Measurements from ENCODE around the gene PSMD1. TPM values are rescaled to one million over a fixed set of nuclear protein-coding genes. Genes with fewer than 3 reads are reported as not detected.
"Not testable (repeated sequence)": the region's sequence is repeated elsewhere in the genome, so short reads cannot be mapped to it uniquely, and the experiment has no call there.

The PSMD1 gene
- total RNA-seq = 191 and 194 TPM in 2 replicates

DNA sequence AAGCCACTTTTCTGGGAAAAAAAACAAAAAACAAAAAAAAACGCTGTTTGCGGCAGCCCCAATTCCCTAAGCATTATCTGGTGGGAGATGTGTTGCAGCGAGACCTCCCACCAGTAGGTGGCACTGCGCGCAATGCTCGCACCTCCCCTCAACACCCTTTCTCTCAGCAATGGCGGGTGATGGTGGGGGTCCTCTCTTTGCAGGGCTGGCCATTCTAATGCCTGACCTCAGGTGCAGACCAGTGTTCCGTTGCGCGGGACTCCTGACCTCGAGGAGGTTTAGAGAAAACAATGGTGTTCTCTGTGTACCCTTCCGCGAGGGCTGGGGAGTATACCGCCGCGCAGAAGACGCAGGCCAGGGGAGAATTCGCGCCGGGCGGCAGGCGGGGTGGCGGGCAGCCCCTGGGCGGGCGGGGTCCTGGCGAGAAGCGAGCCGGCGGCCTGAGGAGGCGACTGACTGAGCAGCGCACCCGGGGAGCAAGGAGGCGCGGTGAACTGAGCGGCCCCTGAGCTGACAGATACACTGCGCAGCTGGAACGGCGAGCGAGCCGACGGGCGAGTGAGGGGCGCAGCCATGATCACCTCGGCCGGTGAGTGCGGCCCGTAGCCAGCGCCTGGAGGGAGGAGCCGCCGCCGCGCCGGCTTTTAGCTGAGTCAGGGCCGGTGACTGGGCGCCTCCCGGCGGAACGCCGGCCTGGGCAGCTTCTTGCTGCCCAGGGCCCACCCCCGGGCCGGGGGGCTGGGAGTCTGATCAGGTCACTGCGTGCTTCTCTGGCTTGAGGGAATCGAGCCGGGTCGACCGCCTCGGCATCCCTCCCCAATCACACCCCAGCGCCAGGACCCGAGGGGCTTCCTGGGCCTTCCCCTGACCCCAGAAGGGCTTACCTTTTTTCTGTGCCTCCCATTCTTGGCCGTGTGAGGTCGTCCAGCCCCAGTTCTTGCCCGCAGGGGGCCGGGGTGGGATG, at the start of gene PSMD1:
Gene PSMD1, plus strand, starts transcription at position 415 of the 964 bp plus-strand sequence. Its CDS starts 159 bp downstream, at position 574.
- DNase-seq (ENCODE audit: low read depth, low spot score) = peak; percentile 81

DNA sequence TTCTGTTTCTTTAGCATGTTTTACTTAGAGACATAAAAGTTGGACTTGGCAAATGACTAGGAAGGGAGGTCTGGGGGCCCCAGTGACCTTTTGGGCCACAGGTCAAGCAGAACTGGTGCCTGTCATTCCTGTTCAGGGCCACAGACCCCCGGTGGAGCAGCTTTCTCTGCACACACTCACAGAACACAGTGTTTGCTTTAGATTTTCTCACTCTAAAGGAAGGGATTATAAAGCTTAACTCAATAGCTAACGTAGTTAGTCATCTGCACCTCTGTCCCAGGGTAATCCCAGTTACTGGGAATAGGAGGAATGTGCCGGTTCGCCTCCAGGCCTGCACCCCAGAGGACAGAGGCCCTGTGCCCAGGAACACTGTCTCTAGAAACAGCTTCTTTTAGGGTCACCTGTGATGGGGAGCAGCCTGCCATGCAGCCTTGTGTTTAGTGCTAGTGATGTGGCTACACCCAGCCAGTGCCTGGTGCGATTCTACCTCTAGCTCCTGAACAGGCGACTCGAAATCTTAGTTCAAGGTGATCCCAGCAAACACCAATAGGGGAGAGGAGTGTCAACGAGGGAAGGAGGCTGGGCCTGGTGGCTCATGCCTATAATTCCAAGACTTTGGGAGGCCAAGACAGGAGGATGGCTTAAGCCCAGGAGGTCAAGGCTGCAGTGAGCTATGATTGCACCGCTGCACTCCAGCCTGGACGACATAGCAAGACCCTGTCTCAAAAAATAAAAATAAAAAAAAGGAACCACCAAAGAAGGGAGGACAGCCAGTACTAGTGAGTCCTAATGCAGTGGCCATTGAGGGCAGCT, 49.2 kb upstream of the PSMD1 start:
- DNase-seq (ENCODE audit: low read depth, low spot score) = no peak

- no peak for DNase-seq (ENCODE audit: low read depth, low spot score)
Measured at GRCh38 chr2:231008131-231008530, 48.5 kb upstream of the PSMD1 start.

- no peak for DNase-seq (ENCODE audit: low read depth, low spot score)
Measured at GRCh38 chr2:231009236-231009919, 47.3 kb upstream of the PSMD1 start.

- no peak for DNase-seq (ENCODE audit: low read depth, low spot score)
Measured at GRCh38 chr2:231010201-231010730, 46.4 kb upstream of the PSMD1 start.

DNA sequence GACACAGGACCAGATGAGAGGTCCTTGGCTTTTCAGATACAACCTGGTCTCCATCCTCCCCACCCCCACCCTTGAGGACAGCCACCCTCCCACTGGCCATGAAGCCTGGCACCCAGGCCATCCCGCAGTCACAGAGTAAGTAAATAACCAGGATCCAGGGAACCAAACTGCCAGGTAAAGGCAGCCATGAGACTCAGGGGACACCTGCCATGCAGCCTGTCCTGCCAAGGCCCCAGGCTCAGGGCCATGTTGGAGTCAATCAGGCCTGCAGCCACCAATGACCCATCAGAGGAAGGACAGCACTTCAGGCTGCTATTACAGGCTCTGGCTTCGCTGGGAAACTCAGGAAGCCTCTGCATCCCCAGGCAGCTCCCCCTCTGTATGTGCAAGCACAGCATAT, 45.1 kb upstream of the PSMD1 start:
- DNase-seq (ENCODE audit: low read depth, low spot score) = no peak

DNA sequence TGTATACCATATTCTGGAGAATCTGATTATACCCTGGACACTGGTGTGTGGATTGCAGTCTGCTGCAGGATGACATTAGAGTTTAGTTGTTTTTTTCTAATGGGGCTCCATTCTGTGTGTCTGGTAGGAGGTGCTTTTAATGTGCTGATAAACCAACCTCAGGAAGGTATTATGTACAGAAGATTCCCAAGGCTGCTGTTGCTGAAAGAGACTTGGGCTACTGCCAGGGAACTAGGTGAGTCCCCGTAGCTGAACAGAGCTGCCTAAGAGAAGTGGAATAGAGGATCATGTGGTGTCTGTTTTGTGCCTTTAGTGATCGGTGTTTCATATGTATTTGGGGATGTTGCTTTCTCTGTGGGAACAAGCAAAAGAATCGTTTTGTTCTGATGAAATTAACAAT, 44.2 kb upstream of the PSMD1 start:
- DNase-seq (ENCODE audit: low read depth, low spot score) = no peak

DNA sequence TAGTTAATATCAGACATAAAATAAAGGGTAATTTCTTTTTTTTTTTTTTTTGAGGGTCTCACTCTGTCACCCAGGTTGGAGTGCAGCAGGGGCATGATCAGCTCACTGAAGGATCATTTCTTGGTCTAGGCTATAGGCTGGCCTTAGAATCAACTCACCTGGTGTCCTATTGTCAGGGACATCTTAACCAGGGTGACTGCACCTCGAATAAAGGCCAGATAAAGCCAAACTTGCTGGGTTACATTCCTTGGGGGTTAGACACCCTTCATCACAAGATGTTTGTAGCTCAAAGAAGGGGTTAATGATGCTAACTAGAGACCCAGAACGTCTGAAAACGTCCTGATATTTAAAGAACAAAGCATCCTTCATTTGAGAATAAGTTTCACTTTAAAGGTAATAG, 42.8 kb upstream of the PSMD1 start:
- DNase-seq (ENCODE audit: low read depth, low spot score) = no peak

DNA sequence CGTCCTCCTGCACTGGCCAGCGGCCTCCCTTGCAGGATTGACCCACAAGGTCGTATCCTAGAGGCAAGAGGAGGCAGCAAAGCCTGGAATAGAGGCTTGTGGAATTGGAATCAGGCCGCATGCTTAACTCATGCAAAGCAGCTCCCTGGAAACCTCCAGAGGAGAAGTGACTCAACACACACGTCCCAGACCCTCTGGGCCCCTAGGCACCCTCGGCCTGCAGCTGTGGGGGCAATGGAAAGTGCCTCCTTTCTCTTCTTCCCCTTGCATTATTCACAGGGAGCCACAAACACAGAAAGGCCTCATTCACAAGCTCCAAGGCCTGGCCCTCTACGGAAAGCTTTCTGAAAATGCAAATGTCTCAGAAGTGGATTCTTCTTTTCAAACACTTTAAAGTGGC, 41.2 kb upstream of the PSMD1 start:
- DNase-seq (ENCODE audit: low read depth, low spot score) = no peak

DNA sequence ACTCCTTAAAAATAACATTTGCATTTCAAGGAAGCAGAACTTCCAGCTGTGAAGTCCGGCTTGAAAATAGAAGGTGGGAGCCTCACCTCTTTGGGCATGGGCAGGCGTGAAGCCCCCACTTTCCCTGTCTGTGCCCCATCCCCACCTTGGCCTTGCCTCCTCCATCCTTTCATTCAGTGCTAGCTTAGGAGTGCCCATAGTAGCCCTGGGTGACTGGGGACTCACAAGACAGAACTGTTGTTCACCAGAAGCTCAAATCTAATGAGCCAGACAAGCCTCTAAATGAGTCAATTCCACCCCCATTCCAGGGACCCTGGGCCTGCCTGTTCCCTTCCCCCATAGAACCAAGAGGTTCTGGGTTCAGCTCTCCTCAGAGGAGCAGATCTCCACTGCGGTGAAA, 40.7 kb upstream of the PSMD1 start:
- no peak for DNase-seq (ENCODE audit: low read depth, low spot score)

DNA sequence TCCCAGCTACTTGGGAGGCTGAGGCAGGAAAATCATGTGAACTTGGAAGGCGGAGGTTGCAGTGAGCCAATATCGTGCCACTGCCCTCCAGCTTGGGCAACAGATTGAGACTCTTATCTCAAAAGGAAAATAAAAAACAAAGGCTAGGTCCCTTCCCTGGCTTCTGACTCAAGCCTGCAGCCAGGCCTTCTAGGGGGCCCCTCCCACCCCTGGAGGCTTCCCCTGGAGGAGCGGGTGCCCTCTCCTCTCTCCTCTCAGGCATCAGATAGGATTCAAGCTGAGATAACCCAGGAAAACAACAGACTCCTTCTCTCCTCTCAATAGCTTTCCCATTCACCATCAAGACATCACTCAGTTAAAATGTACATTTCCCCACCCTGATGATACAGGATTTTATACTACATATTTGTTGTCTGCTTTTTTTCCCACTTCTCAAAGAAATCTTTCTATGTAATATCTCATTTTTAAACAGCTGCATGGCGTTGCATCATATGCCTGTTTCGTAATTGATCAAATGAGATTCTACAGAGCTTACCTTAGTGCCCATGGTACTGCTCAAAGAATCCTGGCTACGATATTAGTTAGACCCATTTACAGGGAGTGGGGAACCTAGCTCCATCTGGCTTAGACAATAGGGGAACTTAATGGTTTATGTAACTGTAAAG, 40.0 kb upstream of the PSMD1 start:
- no peak for DNase-seq (ENCODE audit: low read depth, low spot score)

- DNase-seq (ENCODE audit: low read depth, low spot score) = no peak
Measured at GRCh38 chr2:231017231-231017598, 39.5 kb upstream of the PSMD1 start.

GRCh38 chr2:231018184-231018583, 38.5 kb upstream of the PSMD1 start:
- DNase-seq (ENCODE audit: low read depth, low spot score) = no peak

DNA sequence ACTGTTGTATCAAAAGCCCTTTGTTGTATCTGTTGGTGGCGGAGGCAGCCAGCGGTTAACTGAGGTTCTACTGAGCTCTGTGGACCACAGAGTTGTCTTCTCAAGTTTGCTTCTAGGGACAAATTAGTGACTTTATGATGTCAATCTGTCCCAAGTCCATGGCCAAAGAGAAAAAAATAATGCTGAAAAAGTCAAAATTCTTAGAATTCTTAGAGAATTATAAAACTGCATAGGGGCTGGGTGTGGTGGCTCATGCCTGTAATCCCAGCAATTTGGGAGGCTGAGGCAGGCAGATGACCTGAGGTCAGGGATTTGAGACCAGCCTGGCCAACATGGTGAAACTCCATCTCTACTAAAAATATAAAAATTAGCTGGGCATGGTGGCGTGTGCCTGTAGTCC, 31.6 kb upstream of the PSMD1 start:
- DNase-seq (ENCODE audit: low read depth, low spot score) = not testable (repeated sequence)

- no peak for DNase-seq (ENCODE audit: low read depth, low spot score)
Measured at GRCh38 chr2:231028889-231029288, 27.8 kb upstream of the PSMD1 start.

DNA sequence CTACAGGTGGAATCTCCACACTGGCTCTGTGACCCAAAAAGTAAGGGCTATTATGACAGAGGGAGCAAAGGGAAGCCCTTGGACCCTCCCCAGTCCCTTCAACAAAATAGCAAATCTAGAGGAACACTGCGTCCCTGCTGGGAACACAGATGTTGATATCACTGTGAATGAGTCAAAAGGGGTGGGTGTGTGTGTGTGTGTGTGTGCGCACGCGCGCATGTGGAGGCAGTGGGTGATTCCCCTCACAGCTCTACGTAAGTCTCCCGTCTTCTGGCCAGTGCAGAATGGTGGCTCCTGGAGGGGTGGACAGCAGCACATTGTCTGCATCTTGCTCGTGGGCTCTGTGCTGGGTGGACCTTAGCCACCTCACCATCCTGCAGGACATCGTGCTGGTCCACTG, 27.1 kb upstream of the PSMD1 start:
- no peak for DNase-seq (ENCODE audit: low read depth, low spot score)

GRCh38 chr2:231030725-231031124, 25.9 kb upstream of the PSMD1 start:
- no peak for DNase-seq (ENCODE audit: low read depth, low spot score)

DNA sequence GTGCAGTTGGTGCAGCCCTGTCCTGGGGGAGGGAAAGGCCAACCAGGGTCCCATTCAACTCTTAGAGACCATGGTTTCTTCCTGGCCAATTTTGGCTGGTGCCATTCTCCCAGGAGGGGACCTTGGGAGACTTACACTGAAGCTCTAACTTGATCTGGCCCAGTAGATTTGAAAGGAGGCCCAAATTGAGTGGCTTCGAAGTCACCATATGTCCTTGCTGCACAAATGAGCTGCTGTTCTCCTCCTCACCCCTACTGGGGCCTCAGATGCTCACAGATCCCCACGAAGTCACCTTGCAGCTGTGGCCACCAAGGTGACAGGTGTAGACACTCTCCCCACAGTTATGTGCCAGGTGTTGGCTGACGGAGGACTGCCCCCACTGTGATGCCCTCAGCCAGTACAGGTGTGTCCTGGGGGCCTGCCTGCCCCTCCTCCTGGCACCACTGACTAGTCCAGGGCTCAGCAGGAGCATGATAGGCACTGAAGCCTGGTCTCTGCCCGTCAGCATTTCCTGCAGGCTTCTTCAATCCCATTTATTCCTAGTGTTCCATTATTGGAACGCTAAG, 24.0 kb upstream of the PSMD1 start:
- no peak for DNase-seq (ENCODE audit: low read depth, low spot score)

- no peak for DNase-seq (ENCODE audit: low read depth, low spot score)
Measured at GRCh38 chr2:231033147-231034132, 23.2 kb upstream of the PSMD1 start.

All from pulmonary artery endothelial cell (primary cell).